OCI-LY7 (cell line): ENCODE measurements around the gene NLRP11. TPM values are rescaled to one million over a fixed set of nuclear protein-coding genes. Genes with fewer than 3 reads are reported as not detected.

Experiments used
- BruUV-seq: library from RNA; stranded (reverse); fragments of 400-500 nt; replicated peaks from 2 replicates; lab custom pipeline; 2021; lab: Mats Ljungman, UMichigan
- CTCF ChIA-PET: fragments of 300-600 bp; sonication (Branson Sonifier 250); formaldehyde crosslinking; loops from one replicate; lab custom pipeline; 2022; ENCODE audit warnings: antibody characterized with exemption; ENCODE audit not compliant: unreplicated experiment; lab: Charles Lee
- POLR2A ChIA-PET: fragments of 300-600 bp; sonication (Branson Sonifier 250); formaldehyde crosslinking; loops from one replicate; lab custom pipeline; 2022; ENCODE audit warnings: antibody characterized with exemption; lab: Charles Lee
- DNase-seq: peaks from one replicate; pipeline ENCODE4 v3.0.0-alpha.2; 2015; ENCODE audit warnings: low spot score
- H2AFZ ChIP-seq: fragments of 200-600 bp; sonication (generic), shearing (Covaris generic); 2 replicates; pipeline ENCODE4 v1.6.1; 2014; ENCODE audit warnings: mild to moderate bottlenecking, antibody characterized with exemption, low read length, moderate library complexity
- H3K27ac ChIP-seq: fragments of 200-600 bp; sonication (generic); 2 replicates; pipeline ENCODE4 v1.5.1; 2014; ENCODE audit warnings: mixed run types, low read depth, mild to moderate bottlenecking, moderate library complexity, low read length, inconsistent platforms; ENCODE audit not compliant: poor library complexity, severe bottlenecking
- H3K36me3 ChIP-seq: fragments of 200-600 bp; sonication (generic); 2 replicates; pipeline ENCODE4 v1.6.1; 2014; ENCODE audit warnings: mild to moderate bottlenecking, antibody characterized with exemption, low read length, moderate library complexity, mixed read lengths; ENCODE audit not compliant: insufficient read depth
- H3K4me1 ChIP-seq: fragments of 200-600 bp; sonication (generic); 2 replicates; pipeline ENCODE4 v1.5.1; 2014; ENCODE audit warnings: mild to moderate bottlenecking, low read length; ENCODE audit not compliant: insufficient read depth, poor library complexity, severe bottlenecking
- H3K4me2 ChIP-seq: fragments of 200-600 bp; sonication (generic); 2 replicates; pipeline ENCODE4 v1.6.1; 2014; ENCODE audit warnings: mild to moderate bottlenecking, low read length
- H3K4me3 ChIP-seq: fragments of 200-600 bp; sonication (generic); 2 replicates; pipeline ENCODE4 v1.5.1; 2014; ENCODE audit warnings: mild to moderate bottlenecking, low read depth, low read length; ENCODE audit not compliant: poor library complexity, severe bottlenecking
- H3K79me2 ChIP-seq: fragments of 200-600 bp; sonication (generic); 2 replicates; pipeline ENCODE4 v1.6.1; 2016; ENCODE audit warnings: low read depth, mild to moderate bottlenecking, low read length, moderate library complexity, mixed read lengths; ENCODE audit not compliant: insufficient read depth
- H3K9me2 ChIP-seq: fragments of 200-600 bp; sonication (generic); 2 replicates; pipeline ENCODE4 v1.6.1; 2016; ENCODE audit warnings: mild to moderate bottlenecking, low read length, mixed read lengths; ENCODE audit not compliant: insufficient read depth
- H3K9me3 ChIP-seq: fragments of 200-600 bp; sonication (generic); 2 replicates; pipeline ENCODE4 v1.6.1; 2014; ENCODE audit warnings: mild to moderate bottlenecking, mixed run types, low read length, mixed read lengths
- H4K20me1 ChIP-seq: fragments of 200-600 bp; sonication (generic); 2 replicates; pipeline ENCODE4 v1.6.1; 2014; ENCODE audit warnings: mild to moderate bottlenecking, antibody characterized with exemption, low read length, moderate library complexity, mixed read lengths; ENCODE audit not compliant: insufficient read depth
- CTCF ChIP-seq: fragments of 200-600 bp; sonication (generic); conservative IDR thresholded peaks from 2 replicates; pipeline ENCODE4 v1.5.1; 2014; ENCODE audit warnings: mild to moderate bottlenecking, antibody characterized with exemption, low read length, moderate library complexity, mixed read lengths
- EZH2phosphoT487 ChIP-seq: fragments of 200-600 bp; sonication (generic); IDR thresholded peaks from 2 replicates; pipeline ENCODE4 v1.6.1; 2018; ENCODE audit warnings: low read depth, borderline replicate concordance, mild to moderate bottlenecking, mixed run types, antibody characterized with exemption, low read length, moderate library complexity, mixed read lengths
- intact Hi-C: fragments of 100-400 bp; cut with micrococcal nuclease; formaldehyde crosslinking; loops from one replicate; pipeline ENCODE4 v1.10.0; 2022; ENCODE audit not compliant: unreplicated experiment
- total RNA-seq, 2 experiments: library from RNA; depleted of rRNA in 1 of 2; stranded (reverse); fragments of >200 nt in 1 of 2; shearing (Covaris generic) in 1 of 2; gene quantifications; 2 replicates each; pipeline ENCODE4 v1.2.3, GENCODE V29; 2014 to 2022

NLRP11 gene
- total RNA-seq, 2 experiments from 2014 or later: 79.3 to 91.6 TPM

GRCh38 chr19:55809381-55810058 lies 22.3 kb downstream of the NLRP11 start:
- TF ChIP-seq EZH2phosphoT487 (no peak), CTCF (peak; percentile 85)
- CTCF ChIA-PET: interaction anchor here (1.3 kb wide), 1 partner anchor 11 kb away, joined by 4 read pairs; no protein-coding TSS in a partner anchor
- Histone ChIP-seq H3K9me3 (peaks cover under 1% of the 10 kb centered on the region; the same call in 1 of the 2 replicates), H3K4me3 (peak overlapping the region; percentile 66), H3K27ac (peak overlapping the region; percentile 30), H3K4me2 (peak overlapping the region; percentile 70), H3K36me3 (peaks cover 100% of the 10 kb centered on the region), H2AFZ (peak overlapping the region; percentile 71; the same call in 1 of the 2 replicates), H3K9me2 (no peaks in the 10 kb centered on the region), H3K4me1 (peaks cover 60% of the 10 kb centered on the region), H3K79me2 (peaks cover 100% of the 10 kb centered on the region), H4K20me1 (no peaks in the 10 kb centered on the region)
- DNase-seq: peak; percentile 89
- intact Hi-C loops: loop anchor here (5.0 to 10.0 kb wide), 2 partner anchors 132 to 135 kb away; partner anchors contain the start of genes EPN1 and NLRP8
- POLR2A ChIA-PET: interaction anchor here (0.6 to 0.9 kb wide), 2 partner anchors 13 to 20 kb away, joined by 3 read pairs; no protein-coding TSS in a partner anchor
- BruUV-seq: no TSS peak

DNA sequence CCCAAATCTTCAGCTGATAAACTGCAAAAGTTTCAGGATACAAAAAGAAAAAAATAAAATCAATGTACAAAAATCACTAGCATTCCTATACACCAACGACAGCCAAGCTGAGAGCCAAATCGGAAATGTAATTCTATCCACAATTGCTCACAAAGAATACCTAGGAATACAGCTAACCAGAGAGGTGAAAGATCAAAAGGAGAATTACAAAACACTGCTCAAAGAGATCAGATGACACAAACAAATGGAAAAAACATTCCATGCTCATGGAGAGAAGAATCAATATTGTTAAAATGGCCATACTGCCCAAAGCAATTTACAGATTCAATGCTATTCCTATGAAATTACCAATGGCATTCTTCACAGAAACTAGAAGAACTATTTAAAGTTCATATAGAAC lies 29.5 kb downstream of the NLRP11 start:
- Histone ChIP-seq H3K4me2 (peak overlapping the region; percentile 66), H3K9me2 (no peaks in the 10 kb centered on the region), H3K79me2 (peaks cover 98% of the 10 kb centered on the region), H3K27ac (peak overlapping the region; percentile 53), H2AFZ (no peak overlapping the region), H3K4me1 (peaks cover 31% of the 10 kb centered on the region), H3K9me3 (peaks cover 5% of the 10 kb centered on the region; the same call in 1 of the 2 replicates), H3K4me3 (peak overlapping the region; percentile 38), H4K20me1 (peaks cover 4% of the 10 kb centered on the region; the same call in 1 of the 2 replicates), H3K36me3 (peaks cover 99% of the 10 kb centered on the region)
- no TSS peak for BruUV-seq
- TF ChIP-seq CTCF (no peak), EZH2phosphoT487 (no peak)
- POLR2A ChIA-PET: no interaction called here
- no peak for DNase-seq
- CTCF ChIA-PET: no interaction called here
- intact Hi-C loops: loop anchor here (10.0 kb wide), 1 partner anchor 143 kb away; the partner anchor contains the start of gene NLRP8
